Hindlimb muscle (tissue), 1 donor: ENCODE measurements around the gene GDF9. TPM values are rescaled to one million over a fixed set of nuclear protein-coding genes. Genes with fewer than 3 reads are reported as not detected.

Experiments
- DNase-seq: peaks from one replicate; pipeline ENCODE4 v3.0.0-alpha.2; 2013
- polyA plus RNA-seq: library from polyadenylated mRNA; unstranded; fragments of 120-200 nt; gene quantifications from one replicate; pipeline ENCODE4 v1.2.1, GENCODE V29; 2013; ENCODE audit not compliant: insufficient read length

GDF9 gene
- polyA plus RNA-seq, 1 donor = 0.83 TPM

DNA sequence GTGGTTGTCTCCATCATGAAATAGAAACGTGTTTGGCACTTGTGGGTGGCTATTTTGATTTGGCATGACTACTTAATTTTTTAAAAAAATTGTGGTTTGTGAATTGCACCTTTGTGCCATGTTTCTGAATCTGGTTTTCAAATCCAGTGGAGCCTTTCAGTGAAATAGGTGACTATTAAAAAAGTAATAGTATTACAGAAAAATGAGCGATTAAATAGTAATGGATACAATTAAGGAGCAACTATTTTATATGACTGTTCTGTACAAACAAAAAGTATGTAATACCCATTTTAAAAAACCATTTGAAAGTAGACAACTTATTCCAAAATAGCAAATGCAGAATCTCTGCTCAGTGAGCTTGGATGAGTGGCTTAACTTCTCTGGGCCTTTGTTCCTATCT, 50.2 kb downstream of the GDF9 start:
- DNase-seq = no peak

DNA sequence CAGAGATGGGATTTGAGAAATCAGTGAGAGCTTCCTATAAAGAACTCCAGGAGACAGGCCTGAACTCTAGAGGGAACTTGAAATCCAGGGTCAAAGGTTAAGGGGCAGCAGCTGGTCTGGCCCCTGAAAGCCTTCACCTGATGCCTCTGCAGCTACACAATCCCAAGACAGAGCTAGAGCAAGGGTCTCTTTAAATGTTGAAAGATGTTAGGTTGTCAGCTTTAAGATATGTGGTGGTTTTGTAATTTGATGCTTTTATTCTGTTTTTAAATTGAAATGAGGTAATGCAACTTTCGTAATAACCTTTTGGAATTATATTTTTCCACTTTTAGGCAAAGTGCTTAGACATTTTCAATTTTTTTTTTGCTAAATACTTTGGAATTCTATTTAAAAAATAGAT, 50.8 kb downstream of the GDF9 start:
- no peak for DNase-seq

DNA sequence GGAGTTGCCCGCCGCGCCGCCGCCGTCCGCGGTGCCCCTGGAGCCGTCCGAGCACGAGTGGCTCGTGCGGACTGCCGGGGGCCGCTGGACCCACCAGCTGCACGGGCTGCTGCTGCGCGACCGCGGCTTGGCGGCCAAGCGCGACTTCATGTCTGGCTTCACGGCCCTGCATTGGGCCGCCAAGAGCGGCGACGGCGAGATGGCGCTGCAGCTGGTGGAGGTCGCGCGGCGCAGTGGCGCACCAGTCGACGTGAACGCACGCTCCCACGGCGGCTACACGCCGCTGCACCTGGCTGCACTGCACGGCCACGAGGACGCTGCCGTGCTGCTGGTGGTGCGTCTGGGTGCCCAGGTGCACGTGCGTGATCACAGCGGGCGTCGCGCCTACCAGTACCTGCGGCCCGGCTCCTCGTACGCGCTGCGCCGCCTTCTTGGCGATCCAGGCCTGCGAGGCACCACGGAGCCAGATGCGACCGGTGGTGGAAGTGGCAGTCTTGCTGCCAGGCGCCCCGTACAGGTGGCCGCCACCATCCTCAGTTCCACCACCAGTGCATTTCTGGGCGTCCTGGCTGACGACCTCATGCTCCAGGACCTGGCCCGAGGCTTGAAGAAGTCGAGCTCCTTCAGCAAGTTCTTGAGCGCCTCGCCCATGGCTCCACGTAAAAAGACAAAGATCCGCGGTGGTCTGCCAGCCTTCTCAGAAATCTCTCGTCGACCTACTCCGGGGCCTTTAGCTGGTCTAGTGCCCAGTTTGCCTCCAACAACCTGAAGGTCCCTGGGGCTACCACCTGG, 51.6 kb downstream of the GDF9 start:
- no peak for DNase-seq

GRCh38 chr5:132813599-132814502, 52.4 kb downstream of the GDF9 start:
- no peak for DNase-seq

DNA sequence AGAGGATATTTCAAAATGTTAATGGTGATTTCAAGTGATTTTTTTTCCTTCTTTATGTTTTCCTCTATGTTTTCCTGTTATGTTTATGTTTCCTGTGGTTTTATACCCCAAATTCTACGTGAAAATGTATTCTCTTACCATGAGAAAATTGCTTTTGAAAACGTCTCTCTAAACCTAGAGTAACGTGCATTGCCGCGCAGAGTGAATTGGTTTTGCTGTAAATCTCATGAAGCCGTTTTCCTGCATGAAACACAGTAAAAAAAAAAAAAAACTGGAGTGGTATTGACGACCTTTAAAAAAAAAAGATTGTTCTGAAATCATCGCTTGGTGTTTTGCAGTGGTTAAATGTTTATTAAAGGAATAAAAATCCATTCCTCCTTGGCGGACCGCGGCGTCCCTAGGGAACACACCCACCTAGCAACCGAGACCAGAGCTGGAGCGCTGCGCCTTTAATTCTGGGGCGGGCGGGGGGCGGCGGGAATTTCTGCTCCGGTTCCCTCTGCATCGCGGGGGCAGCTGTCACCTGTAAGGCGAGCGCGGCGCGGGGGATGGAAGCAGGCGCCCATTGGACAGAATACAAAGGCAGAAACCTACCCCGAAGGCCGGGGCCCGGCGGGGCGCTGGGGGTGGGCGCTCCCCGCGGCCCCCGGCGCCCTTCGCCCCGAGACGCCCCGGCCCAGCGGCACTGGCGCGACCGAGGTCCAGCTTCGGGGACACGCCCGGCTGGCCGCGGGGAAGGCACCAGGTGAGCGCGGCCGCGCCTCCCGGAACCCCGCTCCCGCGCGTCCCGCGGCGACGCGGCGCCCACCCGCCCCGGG, 53.3 kb downstream of the GDF9 start, which contains the start of gene SOWAHA:
TSS of gene SOWAHA (plus strand) at position 522 of the 818 bp plus-strand sequence. CDS start 320 bp downstream, outside the sequence.
- DNase-seq = no peak

- no peak for DNase-seq
Observed at GRCh38 chr5:132812123-132812765, 54.0 kb downstream of the GDF9 start.

Other genes starting within 250 kb of the GDF9 start
- gene IL13, start 208.3 kb downstream of the GDF9 start, polyA plus RNA-seq = not detected
- not detected for gene IL4, start 192.5 kb downstream of the GDF9 start, polyA plus RNA-seq
- 7.1 TPM for gene KIF3A, start 128.9 kb downstream of the GDF9 start, polyA plus RNA-seq
- 0.57 TPM for gene CCNI2, start 119.0 kb downstream of the GDF9 start, polyA plus RNA-seq
- gene SEPTIN8, start 89.2 kb downstream of the GDF9 start, polyA plus RNA-seq = 37.4 TPM
- gene SOWAHA, start 53.2 kb downstream of the GDF9 start, polyA plus RNA-seq = 0.23 TPM
- 2.8 TPM for gene SHROOM1, start 35.8 kb downstream of the GDF9 start, polyA plus RNA-seq
- 172 TPM for gene UQCRQ, start 173 bp upstream of the GDF9 start, polyA plus RNA-seq
- gene LEAP2, start 7.2 kb upstream of the GDF9 start, polyA plus RNA-seq = 2.6 TPM
- 44.0 TPM for gene AFF4, start 97.2 kb upstream of the GDF9 start, polyA plus RNA-seq
- 21.4 TPM for gene ZCCHC10, start 160.1 kb upstream of the GDF9 start, polyA plus RNA-seq
- 68.3 TPM for gene HSPA4, start 185.5 kb upstream of the GDF9 start, polyA plus RNA-seq